NAMALWA (cell line): ENCODE data around the gene CGB7.

Experiments used
- DNase-seq: peaks from one replicate; pipeline ENCODE4 v3.0.0-alpha.2; 2015; ENCODE audit warnings: low spot score

CGB7 gene

GRCh38 chr19:49057636-49058234 lies at the start of gene CGB7:
TSS of gene CGB7 (minus strand) at chr19:49057749. CDS start at chr19:49055375, 2,374 bp downstream.
- DNase-seq: no peak

DNA sequence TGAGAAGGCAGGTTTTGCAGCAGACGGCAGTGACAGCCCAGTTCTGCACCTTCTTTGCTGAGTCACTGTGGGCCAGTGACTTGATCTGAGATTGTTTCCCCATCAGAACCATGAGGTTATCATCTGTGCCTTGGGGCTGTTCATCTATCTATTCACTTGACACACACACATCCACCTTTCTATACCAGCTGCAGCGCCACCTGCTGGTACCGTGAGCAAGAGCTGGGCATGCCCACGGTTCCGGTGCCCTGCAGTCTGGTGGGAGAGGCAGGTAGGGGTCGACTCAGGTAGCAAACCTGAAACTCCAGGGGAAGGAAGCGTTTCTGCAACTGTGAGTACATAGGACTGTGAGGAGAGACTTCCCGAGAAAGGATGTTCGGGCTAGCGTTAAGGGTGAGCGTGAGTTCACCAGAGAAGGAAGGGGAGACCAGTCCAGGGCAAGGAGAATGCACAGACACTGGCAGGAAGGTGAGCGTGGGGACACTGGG lies 49.1 kb upstream of the CGB7 start:
- DNase-seq: peak; percentile 79

GRCh38 chr19:49104229-49104864 lies 46.8 kb upstream of the CGB7 start:
- no peak for DNase-seq

DNA sequence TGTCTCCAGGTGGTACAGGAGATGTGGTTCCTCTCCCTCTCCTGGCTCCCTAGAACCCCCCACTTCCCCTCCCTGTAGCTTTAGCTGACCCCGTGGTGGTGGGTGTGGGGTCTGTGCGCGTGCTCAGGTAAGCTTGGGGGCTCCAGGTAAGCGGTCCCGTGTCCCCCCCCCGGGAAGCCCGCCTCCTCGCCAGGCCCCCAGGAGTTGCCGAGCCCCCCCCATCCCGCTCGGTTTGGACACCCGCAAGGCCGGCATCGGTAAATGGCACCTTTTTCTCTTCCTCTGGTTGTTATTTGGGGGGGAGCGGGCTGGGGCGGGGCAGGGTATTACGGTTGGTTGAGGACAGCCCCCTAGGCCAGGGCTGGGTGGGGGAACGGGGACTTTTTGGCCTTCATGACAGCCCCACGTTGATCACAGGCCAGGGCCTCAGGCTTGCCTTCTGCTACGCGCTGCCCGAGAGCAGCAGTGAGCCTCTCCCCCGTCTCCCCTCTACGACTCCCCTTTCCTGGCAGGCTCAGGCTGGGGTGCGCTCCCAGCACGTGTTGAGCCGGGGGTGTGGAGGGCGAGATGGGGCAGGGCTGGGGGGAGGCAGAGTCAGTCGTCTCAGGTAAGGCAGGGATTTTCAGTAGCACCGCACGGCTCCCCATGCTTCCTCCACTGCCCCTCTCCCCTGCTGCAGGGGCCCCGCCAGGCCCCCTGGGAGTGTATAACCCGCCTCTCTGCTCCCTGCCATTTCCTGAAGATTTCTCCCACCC lies 46.0 kb upstream of the CGB7 start:
- DNase-seq: no peak

DNA sequence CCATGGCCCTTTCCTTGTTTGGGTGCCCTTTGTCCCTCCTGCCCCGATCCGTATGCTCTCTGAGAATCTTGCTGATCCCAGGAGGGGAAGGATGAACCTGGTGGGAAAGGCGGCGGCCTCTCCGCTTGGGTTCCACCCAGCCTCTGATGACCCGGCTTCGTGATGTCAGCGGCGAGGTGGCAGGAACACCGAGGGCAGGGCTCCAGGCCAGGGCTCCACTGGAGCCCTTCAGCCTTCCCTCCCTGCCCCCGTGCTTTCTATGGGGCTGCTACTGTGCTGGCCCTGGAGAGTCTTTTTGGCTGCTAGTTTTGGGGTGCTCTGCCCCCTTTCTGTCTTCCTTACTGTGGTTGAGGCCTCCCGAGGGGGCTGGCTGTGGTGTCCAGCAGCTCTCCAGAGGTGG lies 44.8 kb upstream of the CGB7 start:
- no peak for DNase-seq

DNA sequence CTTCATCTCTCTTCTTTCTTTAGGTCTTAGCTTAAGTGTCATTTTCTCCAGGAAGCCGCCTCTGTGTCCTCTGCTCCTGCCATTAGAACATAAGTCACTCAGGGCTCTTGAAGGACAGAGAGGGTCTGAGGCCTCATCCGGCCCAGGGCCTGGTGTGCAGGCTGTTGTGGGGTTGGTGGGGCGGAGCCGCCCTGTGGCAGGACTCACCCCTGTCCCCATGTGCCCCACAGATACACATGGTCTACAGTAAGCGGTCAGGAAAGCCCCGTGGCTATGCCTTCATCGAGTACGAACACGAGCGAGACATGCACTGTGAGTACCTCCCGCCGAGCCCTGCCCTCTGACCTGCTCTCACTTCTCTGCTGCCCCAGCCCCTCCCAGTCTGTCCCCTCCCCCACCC lies 43.6 kb upstream of the CGB7 start:
- DNase-seq: no peak

DNA sequence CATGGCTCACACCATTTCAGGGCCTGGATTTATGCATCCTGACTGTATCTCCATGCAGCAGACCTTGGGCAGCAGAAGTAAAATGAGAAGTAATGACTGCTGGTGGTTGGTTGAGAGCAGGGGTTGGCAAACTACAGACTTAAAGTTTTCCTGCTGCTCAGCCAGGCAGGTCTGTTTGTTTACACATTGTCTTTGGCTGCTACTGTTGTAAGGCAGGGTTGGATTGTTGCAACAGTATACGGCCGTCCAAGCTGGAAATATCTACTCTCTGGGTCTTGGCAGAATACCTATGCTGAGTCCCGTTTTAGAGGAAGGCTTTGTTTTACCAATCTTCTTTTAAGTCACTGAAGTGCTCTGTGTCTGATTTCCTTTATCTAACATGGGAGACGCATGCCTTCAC lies 41.2 kb upstream of the CGB7 start:
- no peak for DNase-seq

DNA sequence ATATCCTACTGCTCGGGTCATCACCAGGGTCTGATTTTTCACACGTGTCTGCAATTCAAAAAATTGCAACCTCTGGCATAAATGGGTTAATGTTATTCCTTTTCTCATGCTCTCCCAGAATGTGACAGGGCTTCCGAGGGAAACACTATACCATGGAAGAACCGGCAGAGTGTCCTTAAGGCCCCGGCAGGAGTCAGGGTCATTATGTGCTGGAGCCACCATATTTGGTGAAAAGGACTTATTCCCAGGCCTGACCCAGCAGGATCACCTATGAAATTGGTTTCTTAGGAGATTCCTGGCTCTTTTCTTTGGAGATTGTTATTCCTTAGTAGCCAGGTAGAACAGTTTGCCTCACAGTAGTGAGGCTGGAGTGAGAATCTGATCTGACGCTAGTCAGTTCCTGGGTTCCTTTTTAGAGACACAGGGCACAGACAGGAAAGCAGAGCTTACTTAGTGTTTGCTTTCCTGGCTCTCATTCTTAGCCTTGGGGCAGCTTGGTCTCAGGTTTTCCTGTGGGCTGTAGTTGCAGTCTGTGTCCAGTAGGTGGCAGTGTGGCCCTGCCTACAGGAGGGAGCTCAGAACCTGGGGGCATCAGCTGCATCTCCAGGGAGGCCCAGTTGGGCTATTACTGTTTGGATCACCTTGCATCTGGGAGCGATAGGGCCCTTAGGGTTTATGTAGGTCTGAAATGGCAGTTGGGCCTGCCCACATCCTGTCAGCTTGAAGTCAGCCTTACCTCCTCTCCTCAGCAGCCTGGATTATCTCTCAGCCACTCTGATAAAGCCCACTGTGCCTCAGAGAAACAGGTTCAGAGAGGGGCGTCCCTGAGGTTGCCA lies 40.1 kb upstream of the CGB7 start:
- DNase-seq: peak; percentile 91

- DNase-seq: no peak
Measured at GRCh38 chr19:49094505-49095482, 37.2 kb upstream of the CGB7 start.

DNA sequence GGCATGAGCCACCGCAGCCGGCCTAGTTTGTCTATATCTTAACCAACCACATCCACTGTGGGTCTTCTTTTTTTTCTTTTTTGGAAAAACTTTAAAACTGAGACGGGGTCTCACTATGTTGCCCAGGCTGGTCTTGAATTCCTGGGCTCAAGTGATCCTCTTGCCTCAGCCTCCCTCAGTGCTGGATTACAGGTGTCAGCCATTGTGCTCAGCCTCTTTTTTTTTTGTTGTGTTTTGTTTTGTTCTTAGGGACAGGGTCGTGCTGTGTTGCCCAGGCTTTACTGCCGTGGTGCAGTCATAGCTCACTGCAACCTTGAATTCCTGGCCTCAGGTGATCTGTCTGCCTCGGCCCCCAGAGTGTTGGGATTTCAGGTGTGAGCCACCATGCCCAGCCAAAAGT lies 35.1 kb upstream of the CGB7 start:
- no peak for DNase-seq

DNA sequence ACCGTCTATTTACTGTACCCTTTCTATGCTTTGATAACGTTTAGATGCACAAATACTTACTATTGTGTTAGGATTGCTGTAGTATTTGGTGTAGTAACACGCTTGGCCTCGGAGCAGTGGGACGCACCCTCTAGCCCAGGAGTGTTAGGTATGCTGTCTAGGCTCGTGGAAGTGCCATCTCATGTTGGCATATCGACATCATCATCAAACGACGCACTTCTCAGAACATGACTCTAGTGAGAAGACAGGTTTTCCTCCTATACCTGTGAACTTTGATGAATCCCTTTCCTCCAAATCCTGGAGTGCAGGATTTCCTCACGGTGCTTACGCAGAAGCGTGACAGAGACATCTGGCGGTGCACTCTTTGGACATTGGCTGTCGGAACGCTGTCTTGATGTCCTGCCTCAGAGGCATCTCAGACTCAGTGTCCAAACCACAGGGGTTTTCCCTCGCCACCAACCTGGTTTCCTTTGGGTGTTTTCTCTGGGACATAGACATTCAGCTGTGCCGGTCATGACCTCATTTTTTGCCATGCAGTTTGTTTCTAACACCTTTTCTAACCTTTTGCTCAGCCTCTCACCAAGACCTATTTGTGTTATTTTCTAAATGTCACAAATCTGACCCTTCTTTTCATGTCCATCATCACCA lies 34.0 kb upstream of the CGB7 start:
- DNase-seq: no peak

DNA sequence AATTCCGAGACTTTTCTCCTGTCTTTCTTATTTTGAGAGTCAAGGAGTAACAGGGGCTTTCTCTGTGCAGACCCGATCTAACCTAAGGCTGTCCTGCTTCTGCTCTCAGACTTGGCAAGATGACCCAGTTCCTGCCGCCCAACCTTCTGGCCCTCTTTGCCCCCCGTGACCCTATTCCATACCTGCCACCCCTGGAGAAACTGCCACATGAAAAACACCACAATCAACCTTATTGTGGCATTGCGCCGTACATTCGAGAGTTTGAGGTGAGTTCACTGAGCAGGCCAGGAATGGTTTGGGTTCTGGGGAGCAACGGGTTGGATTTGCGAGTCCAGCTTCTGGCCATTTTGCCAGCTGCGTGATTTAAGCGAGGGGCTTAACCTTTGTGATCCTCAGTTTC lies 28.7 kb upstream of the CGB7 start:
- no peak for DNase-seq

- no peak for DNase-seq
Measured at GRCh38 chr19:49085868-49086232, 28.3 kb upstream of the CGB7 start.

GRCh38 chr19:49085020-49085867 lies 27.7 kb upstream of the CGB7 start, which contains the start of gene SNRNP70:
TSS of gene SNRNP70 (plus strand) at chr19:49085451. CDS start at chr19:49086415, 964 bp downstream.
- DNase-seq: peak; percentile 99

- DNase-seq: no peak
Measured at GRCh38 chr19:49084206-49085019, 26.9 kb upstream of the CGB7 start.

DNA sequence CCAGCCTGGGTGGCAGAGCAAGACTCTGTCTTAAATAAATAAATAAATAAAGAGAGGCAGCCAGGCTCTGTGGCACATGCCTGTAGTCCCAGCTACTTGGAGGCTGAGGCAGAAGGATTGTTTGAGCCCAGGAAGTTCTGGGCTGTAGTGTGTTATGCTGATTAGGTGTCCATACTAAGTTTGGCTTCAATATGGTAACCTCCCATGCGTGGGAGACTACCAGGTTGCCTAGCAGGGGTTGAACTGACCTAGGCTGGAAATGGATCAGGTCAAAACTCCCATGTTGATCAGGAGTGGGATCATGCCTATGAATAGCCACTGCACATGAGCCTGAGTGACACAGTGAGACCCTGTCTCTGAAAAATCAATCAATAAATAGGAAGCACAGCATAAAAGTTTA lies 23.7 kb upstream of the CGB7 start:
- no peak for DNase-seq

DNA sequence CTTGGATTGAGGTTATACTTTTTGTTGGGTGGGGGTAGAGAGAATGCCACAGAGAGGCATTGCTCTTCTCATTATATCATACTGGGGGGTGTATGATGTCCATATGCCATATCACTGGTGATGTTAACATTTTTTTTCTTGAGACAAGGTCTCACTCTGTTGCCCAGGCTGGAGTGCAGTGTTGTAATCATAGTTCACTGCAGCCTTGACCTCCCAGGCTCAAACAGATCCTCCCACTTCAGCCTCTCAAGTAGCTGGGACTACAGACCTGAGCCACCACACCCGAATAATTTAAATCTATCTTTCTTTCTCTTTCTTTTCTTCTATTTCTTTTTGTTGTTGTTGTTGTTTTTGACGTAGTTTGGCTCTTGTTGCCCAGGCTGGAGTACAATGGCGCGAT lies 22.8 kb upstream of the CGB7 start:
- DNase-seq: no peak

GRCh38 chr19:49074869-49075268 lies 17.3 kb upstream of the CGB7 start:
- peak; percentile 31 for DNase-seq
